H1 (cell line): ENCODE measurements around the gene KLHDC7B. TPM values are rescaled to one million over a fixed set of nuclear protein-coding genes. Genes with fewer than 3 reads are reported as not detected.
"Not testable (repeated sequence)": the region's sequence is repeated elsewhere in the genome, so short reads cannot be mapped to it uniquely, and the experiment has no call there.

Experiments used
- CTCF ChIA-PET: fragments of 300-600 bp; sonication (Branson Sonifier 250); formaldehyde crosslinking; loops from one replicate; lab custom pipeline; 2021; ENCODE audit not compliant: partially characterized antibody; lab: Charles Lee
- POLR2A ChIA-PET: fragments of 300-600 bp; sonication (Branson Sonifier 250); formaldehyde crosslinking; loops from one replicate; lab custom pipeline; 2021; ENCODE audit warnings: inconsistent platforms; ENCODE audit not compliant: partially characterized antibody; lab: Charles Lee
- DNase-seq, 2 experiments: peaks; one replicate each; pipeline versions ENCODE4 v3.0.0 to v3.0.0-alpha.2; 2010 to 2022; ENCODE audit warnings: low spot score in 2 of 2, low read depth in 1 of 2, mixed read lengths in 1 of 2
- FAIRE-seq: peaks from 2 replicates; lab custom pipeline; 2011; peaks lifted over from hg19 to GRCh38; lab: Jason Lieb, UNC
- H2AFZ ChIP-seq: 2 replicates; pipeline ENCODE4 v1.8.1; 2012; ENCODE audit warnings: low read length, inconsistent platforms
- H2AK5ac ChIP-seq: 2 replicates; pipeline ENCODE4 v1.6.1; 2013; ENCODE audit warnings: low read depth, low read length
- H2BK120ac ChIP-seq: replicated peaks from 2 replicates; pipeline ENCODE3; 2013; ENCODE audit warnings: low read depth, low read length, inconsistent platforms
- H2BK12ac ChIP-seq: 2 replicates; pipeline ENCODE4 v1.6.1; 2013; ENCODE audit warnings: low read depth, low read length
- H2BK15ac ChIP-seq: 2 replicates; pipeline ENCODE4 v1.6.1; 2013; ENCODE audit warnings: low read length
- H2BK20ac ChIP-seq: 2 replicates; pipeline ENCODE4 v1.6.1; 2013; ENCODE audit warnings: low read length
- H2BK5ac ChIP-seq: 2 replicates; pipeline ENCODE4 v1.6.1; 2013; ENCODE audit warnings: low read depth, low read length
- H3K14ac ChIP-seq: 2 replicates; pipeline ENCODE4 v1.6.1; 2013; ENCODE audit warnings: inconsistent platforms; ENCODE audit not compliant: insufficient read length
- H3K18ac ChIP-seq: 2 replicates; pipeline ENCODE4 v1.6.1; 2013; ENCODE audit warnings: low read length; ENCODE audit errors: extremely low read depth
- H3K23ac ChIP-seq: 2 replicates; pipeline ENCODE4 v1.6.1; 2013; ENCODE audit warnings: inconsistent platforms; ENCODE audit not compliant: insufficient read length
- H3K23me2 ChIP-seq: 2 replicates; pipeline ENCODE4 v1.6.1; 2013; ENCODE audit warnings: low read depth, low read length
- H3K27ac ChIP-seq: 2 replicates; pipeline ENCODE4 v1.6.1; 2011; ENCODE audit warnings: low read depth, low read length, inconsistent platforms
- H3K27me3 ChIP-seq, 4 experiments: replicated peaks in 1 of 4; 1 replicate in 1 of 4; 2 replicates in 3 of 4; pipeline versions ENCODE4 v1.6.1 to v1.8.1; 2011 to 2013; ENCODE audit warnings: low read length in 3 of 4, mild to moderate bottlenecking in 3 of 4, inconsistent platforms in 2 of 4, mixed read lengths in 2 of 4, moderate library complexity in 1 of 4; ENCODE audit not compliant: control insufficient read depth in 3 of 4, insufficient read depth in 3 of 4; ENCODE audit errors: extremely low read depth in 1 of 4
- H3K36me3 ChIP-seq, 4 experiments: 2 replicates each; pipeline versions ENCODE4 v1.6.1 to v1.8.1; 2011 to 2013; ENCODE audit warnings: mild to moderate bottlenecking in 4 of 4, low read length in 3 of 4, moderate library complexity in 2 of 4, control low read depth in 1 of 4, inconsistent platforms in 1 of 4; ENCODE audit not compliant: insufficient read depth in 4 of 4, control insufficient read depth in 2 of 4
- H3K4ac ChIP-seq: replicated peaks from 2 replicates; pipeline ENCODE3; 2013; ENCODE audit warnings: low read length, low read depth, mixed read lengths, inconsistent platforms; ENCODE audit not compliant: insufficient read length
- H3K4me1 ChIP-seq, 4 experiments: replicated peaks in 1 of 4; 1 replicate in 1 of 4; 2 replicates in 3 of 4; pipeline versions ENCODE4 v1.6.1 to v1.8.1; 2011 to 2013; ENCODE audit warnings: low read length in 3 of 4, inconsistent platforms in 2 of 4, mixed read lengths in 1 of 4; ENCODE audit not compliant: insufficient read depth in 4 of 4, control insufficient read depth in 3 of 4
- H3K4me2 ChIP-seq, 2 experiments: 2 replicates each; pipeline versions ENCODE4 v1.6.1 to v1.8.1; 2011 to 2013; ENCODE audit warnings: low read depth in 2 of 2, low read length in 2 of 2, control low read depth in 1 of 2, inconsistent platforms in 1 of 2, mild to moderate bottlenecking in 1 of 2; ENCODE audit not compliant: insufficient read depth in 1 of 2
- H3K4me3 ChIP-seq, 4 experiments: fragments of 200-600, 300-600 bp in 1 of 4; sonication (generic), shearing (Covaris generic), sonication (Bioruptor Twin) in 1 of 4; 2 replicates each; pipeline versions ENCODE4 v1.5.1 to v1.8.1; 2011 to 2016; ENCODE audit warnings: low read length in 4 of 4, low read depth in 3 of 4, control low read depth in 2 of 4, inconsistent platforms in 2 of 4, mild to moderate bottlenecking in 2 of 4, mixed read lengths in 1 of 4, moderate library complexity in 1 of 4; ENCODE audit not compliant: insufficient read depth in 2 of 4; ENCODE audit errors: extremely low read depth in 1 of 4
- H3K56ac ChIP-seq: replicated peaks from 2 replicates; pipeline ENCODE3; 2013; ENCODE audit warnings: low read depth, mild to moderate bottlenecking, mixed read lengths, low read length, inconsistent platforms; ENCODE audit not compliant: insufficient read length
- H3K79me1 ChIP-seq: 2 replicates; pipeline ENCODE4 v1.6.1; 2013; ENCODE audit warnings: low read depth, low read length, control low read depth
- H3K79me2 ChIP-seq, 2 experiments: 2 replicates each; pipeline versions ENCODE4 v1.6.1 to v1.8.1; 2012 to 2013; ENCODE audit warnings: low read length in 2 of 2, mild to moderate bottlenecking in 2 of 2, inconsistent platforms in 1 of 2; ENCODE audit not compliant: insufficient read depth in 2 of 2, control insufficient read depth in 1 of 2
- H3K9ac ChIP-seq, 4 experiments: replicated peaks in 1 of 4; 1 replicate in 1 of 4; 2 replicates in 3 of 4; pipeline versions ENCODE4 v1.6.1 to v1.8.1; 2011 to 2013; ENCODE audit warnings: low read depth in 3 of 4, low read length in 3 of 4, control low read depth in 2 of 4, mild to moderate bottlenecking in 2 of 4, moderate library complexity in 2 of 4, inconsistent platforms in 1 of 4; ENCODE audit errors: extremely low read depth in 1 of 4
- H3K9me3 ChIP-seq, 2 experiments: 2 replicates each; pipeline versions ENCODE4 v1.6.1 to v1.8.1; 2012 to 2013; ENCODE audit warnings: mild to moderate bottlenecking in 2 of 2, moderate library complexity in 2 of 2, control low read depth in 1 of 2, inconsistent platforms in 1 of 2, low read depth in 1 of 2, low read length in 1 of 2, mixed read lengths in 1 of 2; ENCODE audit not compliant: insufficient read depth in 2 of 2
- H4K20me1 ChIP-seq, 2 experiments: replicated peaks in 1 of 2; 2 replicates each; pipeline versions ENCODE3 to v1.8.1; 2011 to 2013; ENCODE audit warnings: inconsistent platforms in 2 of 2, low read length in 2 of 2, mild to moderate bottlenecking in 1 of 2; ENCODE audit not compliant: insufficient read depth in 2 of 2, control insufficient read depth in 1 of 2
- H4K5ac ChIP-seq: 2 replicates; pipeline ENCODE4 v1.6.1; 2013; ENCODE audit warnings: low read length, low read depth, mixed read lengths, inconsistent platforms; ENCODE audit not compliant: insufficient read length
- H4K8ac ChIP-seq: 2 replicates; pipeline ENCODE4 v1.8.0; 2013; ENCODE audit warnings: mild to moderate bottlenecking, moderate library complexity, low read length, inconsistent platforms; ENCODE audit not compliant: insufficient read depth; ENCODE audit errors: extremely low read depth
- H4K91ac ChIP-seq: replicated peaks from 2 replicates; pipeline ENCODE3; 2013; ENCODE audit warnings: low read length, mixed read lengths, inconsistent platforms; ENCODE audit not compliant: insufficient read length
- WGBS, 2 experiments: shearing (Covaris generic) in 1 of 2; methylation state at CpG; one replicate each; pipeline versions ENCODE4 v1.1.6 to v1.1.7; 2013 to 2015; ENCODE audit warnings: low lambda C conversion rate in 2 of 2, mixed read lengths in 2 of 2, inconsistent platforms in 1 of 2, low coverage in 1 of 2, missing lambda C conversion rate in 1 of 2; ENCODE audit not compliant: insufficient replicate concordance in 2 of 2, insufficient coverage in 1 of 2, insufficient read length in 1 of 2; ENCODE audit errors: extremely low coverage in 1 of 2, missing lambda C conversion rate in 1 of 2; 5-methylcytosine and 5-hydroxymethylcytosine counted together
- polyA plus RNA-seq, 7 experiments: library from polyadenylated mRNA; depleted of rRNA in 3 of 7; stranded (reverse) in 5 of 7; unstranded in 2 of 7; fragments of >200 nt in 5 of 7; fragments of 200-250 nt in 2 of 7; gene quantifications; 1 replicate in 5 of 7; 2 replicates in 1 of 7; 4 replicates in 1 of 7; pipeline versions ENCODE4 v1.2.1 to v1.2.3, GENCODE V29; 2011 to 2013; ENCODE audit warnings: missing spikeins in 2 of 7, mixed read lengths in 2 of 7
- total RNA-seq: library from RNA; stranded (reverse); fragmentation: NEBNext Ultra II Directional; extraction: Animal tissue kit (Norgen Biotek cat#: 25700); gene quantifications from 2 replicates; pipeline ENCODE4 v1.2.1, GENCODE V29; 2021

The KLHDC7B gene
- total and polyA plus RNA-seq, 2 of the 8 experiments (the other 6 are each of a cell fraction or from before 2014, with no cell fraction given): not detected

DNA sequence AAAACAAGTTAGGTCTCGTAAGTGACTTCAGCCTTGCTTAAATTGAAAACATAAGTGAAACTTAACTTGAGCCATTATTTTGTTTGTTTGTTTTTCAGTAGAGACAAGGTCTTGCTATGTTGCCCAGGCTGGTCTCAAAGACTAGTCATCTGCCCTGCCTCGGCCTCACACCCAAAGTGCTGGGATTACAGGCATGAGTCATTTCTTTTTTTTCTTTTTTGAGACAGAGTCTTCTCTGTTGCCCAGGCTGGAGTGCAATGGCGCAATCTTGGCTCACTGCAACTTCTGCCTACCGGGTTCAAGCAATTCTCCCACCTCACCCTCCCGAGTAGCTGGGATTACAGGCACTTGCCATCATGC lies 4.1 kb upstream of the KLHDC7B start:
- H3K4me1 ChIP-seq, H4K20me1 ChIP-seq, H4K8ac ChIP-seq, H3K27ac ChIP-seq, H3K27me3 ChIP-seq, H2BK12ac ChIP-seq, H3K9me3 ChIP-seq, H4K91ac ChIP-seq, POLR2A ChIA-PET, H3K79me1 ChIP-seq, H3K23ac ChIP-seq, FAIRE-seq, H3K4me3 ChIP-seq, H3K36me3 ChIP-seq, H3K56ac ChIP-seq, H2BK5ac ChIP-seq, H2BK120ac ChIP-seq, H3K4ac ChIP-seq, H4K5ac ChIP-seq, CTCF ChIA-PET, H3K14ac ChIP-seq, H3K18ac ChIP-seq, H2BK15ac ChIP-seq, H3K23me2 ChIP-seq, H3K4me2 ChIP-seq, H3K79me2 ChIP-seq, H2BK20ac ChIP-seq, DNase-seq, H2AK5ac ChIP-seq, H3K9ac ChIP-seq, H2AFZ ChIP-seq: not testable (repeated sequence)
- 85% methylated on average over 5 of the region's 5 CpGs; no CpG with 5 or more reads in 1 of the 2 experiments for WGBS, 2 experiments
